Cardiac muscle cell (in vitro differentiated cells and primary cell): ENCODE measurements around the gene COL4A2. TPM values are rescaled to one million over a fixed set of nuclear protein-coding genes. Genes with fewer than 3 reads are reported as not detected.

Source experiments
- DNase-seq, 2 donors: peaks; one replicate each; pipeline versions ENCODE4 v3.0.0 to v3.0.0-alpha.2; 2010 to 2017; ENCODE audit warnings: low read depth in 1 of 2, low spot score in 1 of 2
- H3K27ac ChIP-seq: fragments of 200-600 bp; sonication (generic); 2 replicates; pipeline ENCODE4 v1.5.1; 2016
- H3K27me3 ChIP-seq: fragments of 200-600 bp; sonication (generic); 2 replicates; pipeline ENCODE4 v1.6.0; 2016; ENCODE audit warnings: control low read depth
- H3K36me3 ChIP-seq: fragments of 200-600 bp; sonication (generic); 2 replicates; pipeline ENCODE4 v1.5.1; 2016; ENCODE audit warnings: control low read depth
- H3K4me1 ChIP-seq: fragments of 200-600 bp; sonication (generic); 2 replicates; pipeline ENCODE4 v1.8.1; 2017; ENCODE audit warnings: low read depth, mild to moderate bottlenecking, mixed run types
- H3K4me3 ChIP-seq: fragments of 200-600 bp; sonication (generic); 2 replicates; pipeline ENCODE4 v1.5.1; 2016; ENCODE audit warnings: mild to moderate bottlenecking
- H3K9me3 ChIP-seq: fragments of 200-600 bp; sonication (generic); 2 replicates; pipeline ENCODE4 v1.5.1; 2017; ENCODE audit warnings: low read depth, mild to moderate bottlenecking, control low read depth
- CTCF ChIP-seq: IDR thresholded peaks from 2 replicates; pipeline ENCODE4 v1.5.1; 2012; ENCODE audit warnings: low read depth, mild to moderate bottlenecking, low read length
- polyA plus RNA-seq: library from polyadenylated mRNA; unstranded; fragments of >200 nt; fragmentation: Nextera tagmentation; extraction: Ambion mirVana; gene quantifications from 2 replicates; pipeline ENCODE4 v1.2.1, GENCODE V29; 2016
- total RNA-seq: library from RNA; depleted of rRNA; stranded (reverse); fragments of >200 nt; gene quantifications from 2 replicates; pipeline ENCODE4 v1.2.3, GENCODE V29; 2016

The COL4A2 gene
- total and polyA plus RNA-seq, 2 experiments from 2014 or later = 184 to 516 TPM

- H3K36me3 ChIP-seq = peaks cover 33% of the 10 kb centered on the region
- no peaks in the 10 kb centered on the region for H3K4me1 ChIP-seq
- H3K4me3 ChIP-seq = no peak overlapping the region
- TF ChIP-seq CTCF = no peak
- no peak overlapping the region for H3K27ac ChIP-seq
- no peaks in the 10 kb centered on the region for H3K9me3 ChIP-seq
- no peaks in the 10 kb centered on the region for H3K27me3 ChIP-seq
- DNase-seq = no peak
Observed at GRCh38 chr13:110436786-110437370, 129.8 kb downstream of the COL4A2 start.

- H3K4me1 ChIP-seq = no peaks in the 10 kb centered on the region
- H3K9me3 ChIP-seq = no peaks in the 10 kb centered on the region
- no peak overlapping the region for H3K4me3 ChIP-seq
- peaks cover 33% of the 10 kb centered on the region for H3K36me3 ChIP-seq
- TF ChIP-seq CTCF = no peak
- no peak for DNase-seq
- H3K27me3 ChIP-seq = no peaks in the 10 kb centered on the region
- H3K27ac ChIP-seq = no peak overlapping the region
Observed at GRCh38 chr13:110438211-110438610, 131.1 kb downstream of the COL4A2 start.

GRCh38 chr13:110438776-110439175 is 131.7 kb downstream of the COL4A2 start:
- Histone ChIP-seq H3K27ac (no peak overlapping the region), H3K4me1 (no peaks in the 10 kb centered on the region), H3K36me3 (peaks cover 33% of the 10 kb centered on the region), H3K9me3 (no peaks in the 10 kb centered on the region), H3K4me3 (no peak overlapping the region), H3K27me3 (no peaks in the 10 kb centered on the region)
- DNase-seq = no peak
- TF ChIP-seq CTCF = no peak

- H3K9me3 ChIP-seq = no peaks in the 10 kb centered on the region
- no peak overlapping the region for H3K27ac ChIP-seq
- no peak for TF ChIP-seq CTCF
- H3K27me3 ChIP-seq = no peaks in the 10 kb centered on the region
- H3K4me1 ChIP-seq = no peaks in the 10 kb centered on the region
- peaks cover 21% of the 10 kb centered on the region for H3K36me3 ChIP-seq
- no peak for DNase-seq
- H3K4me3 ChIP-seq = no peak overlapping the region
Observed at GRCh38 chr13:110440946-110441731, 134.1 kb downstream of the COL4A2 start.

GRCh38 chr13:110442930-110443621 is 136.0 kb downstream of the COL4A2 start:
- DNase-seq = peak in 1 of 2 donors; percentile 67
- Histone ChIP-seq H3K27me3 (no peaks in the 10 kb centered on the region), H3K4me1 (peaks cover 4% of the 10 kb centered on the region), H3K27ac (no peak overlapping the region), H3K36me3 (peaks cover 17% of the 10 kb centered on the region), H3K4me3 (no peak overlapping the region), H3K9me3 (no peaks in the 10 kb centered on the region)
- TF ChIP-seq CTCF = no peak
